Activated naive CD8-positive, alpha-beta T cell (primary cell): ENCODE results near the gene PKNOX1.
"Not testable (repeated sequence)": the region's sequence is repeated elsewhere in the genome, so short reads cannot be mapped to it uniquely, and the experiment has no call there.

Experiments used
- H3K27ac Mint-ChIP-seq: one replicate; pipeline ENCODE4 v1.8.0; 2021; ENCODE audit warnings: mixed read lengths
- H3K27me3 Mint-ChIP-seq: one replicate; pipeline ENCODE4 v1.8.0; 2021; ENCODE audit warnings: mixed read lengths
- H3K36me3 Mint-ChIP-seq: one replicate; pipeline ENCODE4 v1.8.0; 2021; ENCODE audit warnings: mixed read lengths
- H3K4me1 Mint-ChIP-seq: one replicate; pipeline ENCODE4 v1.8.0; 2021; ENCODE audit warnings: low read depth, mixed read lengths
- H3K4me3 Mint-ChIP-seq: one replicate; pipeline ENCODE4 v1.8.0; 2021; ENCODE audit warnings: mild to moderate bottlenecking, mixed read lengths
- H3K9me3 Mint-ChIP-seq: one replicate; pipeline ENCODE4 v1.8.0; 2021; ENCODE audit warnings: low read depth, mixed read lengths

PKNOX1 gene

DNA sequence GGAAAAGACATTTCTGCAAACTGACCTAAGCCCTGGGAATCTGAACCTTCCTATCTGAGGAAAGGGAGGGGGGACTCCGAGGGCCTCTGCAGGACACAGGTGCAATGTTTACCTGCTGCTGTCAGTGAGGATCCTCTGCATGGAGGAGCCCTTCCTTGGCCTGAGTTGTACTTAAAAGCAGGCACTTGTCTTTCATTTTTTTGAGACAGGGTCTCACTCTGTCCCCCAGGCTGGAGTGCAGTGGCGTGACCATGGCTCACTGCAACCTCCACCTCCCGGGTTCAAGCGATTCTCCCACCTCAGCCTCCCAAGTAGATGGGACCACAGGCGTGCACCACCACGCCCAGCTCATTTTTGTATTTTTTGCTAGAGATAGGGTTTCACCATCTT lies 35.8 kb upstream of the PKNOX1 start:
- H3K27ac Mint-ChIP-seq, H3K4me1 Mint-ChIP-seq, H3K4me3 Mint-ChIP-seq, H3K9me3 Mint-ChIP-seq, H3K27me3 Mint-ChIP-seq, H3K36me3 Mint-ChIP-seq: not testable (repeated sequence)

DNA sequence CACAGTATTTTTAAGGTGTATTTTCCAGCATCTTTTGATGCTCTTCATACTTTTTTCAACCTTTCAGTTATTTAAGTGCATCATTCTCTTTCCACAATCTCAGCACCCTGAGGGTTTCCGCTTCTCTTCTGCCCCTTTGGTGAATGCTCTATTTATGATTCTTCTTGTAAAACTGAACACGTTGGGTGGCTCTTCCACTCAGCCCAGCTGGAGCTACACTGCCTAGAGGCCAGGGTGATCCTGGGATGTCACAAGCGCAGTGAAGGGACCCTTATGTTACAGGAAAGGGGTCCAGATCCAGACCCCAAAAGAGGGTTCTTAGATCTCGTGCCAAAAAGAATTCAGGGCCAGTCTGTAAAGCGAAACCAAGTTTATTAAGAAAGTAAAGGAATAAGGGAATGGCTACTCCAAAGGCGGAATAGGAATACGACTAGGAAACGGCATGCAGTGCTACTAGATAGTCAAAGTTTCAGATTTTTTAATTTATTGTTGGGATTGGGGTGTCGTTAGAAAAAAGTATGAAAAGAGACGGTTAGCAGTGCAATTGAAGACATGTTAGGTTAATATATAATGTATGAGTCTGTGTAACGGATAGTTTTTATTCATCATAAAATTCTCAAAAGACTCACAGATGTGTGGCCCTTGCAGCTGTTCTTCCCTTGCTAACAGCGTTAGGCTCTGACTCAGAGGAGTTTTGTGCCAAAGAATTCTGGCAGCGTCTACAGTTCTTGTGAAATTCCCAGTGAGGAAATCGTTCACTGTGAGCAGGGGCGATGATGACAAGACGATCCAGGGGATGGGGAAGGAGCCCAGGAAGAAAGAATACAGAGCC lies 34.6 kb upstream of the PKNOX1 start:
- H3K4me1 Mint-ChIP-seq, result no peaks in the 10 kb centered on the region
- H3K27ac Mint-ChIP-seq, result no peak overlapping the region
- no peaks in the 10 kb centered on the region for H3K9me3 Mint-ChIP-seq
- no peaks in the 10 kb centered on the region for H3K27me3 Mint-ChIP-seq
- H3K36me3 Mint-ChIP-seq, result no peaks in the 10 kb centered on the region
- H3K4me3 Mint-ChIP-seq, result no peak overlapping the region

DNA sequence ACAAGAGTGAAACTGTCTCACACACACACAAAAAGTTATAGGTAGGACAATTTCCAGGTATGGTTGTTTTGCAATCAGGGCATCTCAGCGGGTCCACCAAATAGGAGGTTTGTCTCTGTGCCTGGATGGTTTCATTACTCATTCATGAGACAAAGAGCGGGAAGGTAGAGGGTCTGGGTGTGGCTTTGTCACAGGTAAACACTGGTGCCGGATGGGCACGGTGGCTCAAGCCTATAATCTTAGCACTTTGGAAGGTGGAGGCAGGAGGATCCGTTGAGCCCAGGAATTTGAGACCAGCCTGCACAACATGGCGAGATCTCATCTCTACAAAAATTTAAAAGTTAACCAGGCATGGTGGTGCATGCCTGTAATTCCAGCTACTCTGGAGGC lies 32.7 kb upstream of the PKNOX1 start:
- no peaks in the 10 kb centered on the region for H3K9me3 Mint-ChIP-seq
- no peaks in the 10 kb centered on the region for H3K4me1 Mint-ChIP-seq
- no peaks in the 10 kb centered on the region for H3K27me3 Mint-ChIP-seq
- H3K36me3 Mint-ChIP-seq, result no peaks in the 10 kb centered on the region
- no peak overlapping the region for H3K4me3 Mint-ChIP-seq
- no peak overlapping the region for H3K27ac Mint-ChIP-seq

DNA sequence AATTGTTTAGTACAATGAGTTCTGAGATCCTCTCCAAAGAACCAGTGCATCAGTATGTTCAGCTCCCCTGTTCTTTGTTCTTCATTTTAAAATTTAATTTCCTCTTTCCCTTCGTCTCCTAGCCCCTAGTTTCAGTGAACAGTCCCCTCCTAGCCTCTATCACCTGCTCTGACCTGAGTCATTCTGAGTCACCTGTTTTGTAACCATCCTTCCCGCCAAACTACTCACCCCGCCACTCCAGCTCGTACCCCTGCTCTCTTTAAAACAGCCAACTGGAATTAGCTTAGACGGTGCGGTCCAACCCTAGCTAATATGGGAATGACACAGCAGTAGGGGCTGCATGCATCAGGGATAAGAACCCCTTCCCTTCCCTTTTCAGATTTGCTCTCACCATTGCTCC lies 32.1 kb upstream of the PKNOX1 start:
- H3K4me3 Mint-ChIP-seq, result no peak overlapping the region
- no peaks in the 10 kb centered on the region for H3K36me3 Mint-ChIP-seq
- no peak overlapping the region for H3K27ac Mint-ChIP-seq

DNA sequence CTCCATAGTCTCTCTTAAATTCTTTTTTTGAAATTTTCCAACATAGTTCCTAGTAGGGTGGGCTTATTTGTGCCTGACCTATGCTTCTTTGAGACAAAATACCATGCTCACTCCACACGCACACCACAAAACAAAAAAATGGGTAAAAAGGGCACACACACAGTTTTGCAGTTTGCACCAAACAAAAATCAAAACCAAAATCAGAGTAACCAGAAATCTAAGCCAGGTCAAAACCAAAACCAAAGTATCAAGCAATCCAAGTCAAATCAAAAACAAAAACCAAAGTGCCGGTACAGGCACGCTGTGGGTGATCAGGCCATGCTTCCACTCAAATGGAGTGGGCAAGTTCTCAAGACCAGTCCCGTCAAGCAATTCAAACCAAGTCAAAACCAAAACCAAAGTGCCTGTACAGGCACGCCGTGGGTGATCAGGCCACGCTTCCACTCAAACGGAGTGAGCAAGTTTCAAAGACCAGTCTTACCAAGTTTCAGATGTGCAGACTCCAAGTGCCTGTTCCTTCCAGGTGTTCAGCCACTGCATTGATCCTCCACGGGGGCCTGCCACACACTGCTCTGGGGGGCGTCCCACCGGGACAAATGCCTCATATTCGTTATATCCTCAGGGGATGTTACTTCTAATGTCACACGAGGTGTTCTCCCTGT lies 25.1 kb upstream of the PKNOX1 start:
- not testable (repeated sequence) for H3K36me3 Mint-ChIP-seq, H3K4me3 Mint-ChIP-seq, H3K27me3 Mint-ChIP-seq, H3K27ac Mint-ChIP-seq, H3K9me3 Mint-ChIP-seq, H3K4me1 Mint-ChIP-seq

More for the DNA sequence above, 32.1 kb upstream of the PKNOX1 start:
- Mint-ChIP-seq H3K4me1 (no peaks in the 10 kb centered on the region), H3K9me3 (no peaks in the 10 kb centered on the region), H3K27me3 (no peaks in the 10 kb centered on the region)

DNA sequence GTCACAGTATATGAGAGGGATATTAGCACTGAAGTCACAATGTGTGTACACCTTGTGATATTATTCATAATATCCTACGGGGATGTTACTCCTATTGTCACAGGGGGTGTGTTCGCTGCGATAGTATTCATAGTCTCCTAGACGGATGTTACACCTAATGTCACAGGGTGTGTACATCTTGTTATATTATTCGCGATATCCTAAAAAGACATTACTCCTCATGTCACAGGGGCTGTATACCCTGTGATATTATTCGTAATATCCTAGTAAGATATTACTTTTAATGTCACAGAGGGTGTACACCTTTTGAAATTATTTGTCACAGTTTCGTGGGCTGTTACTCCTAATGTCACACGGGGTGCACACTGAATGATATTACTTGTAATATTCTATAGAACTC lies 23.2 kb upstream of the PKNOX1 start:
- H3K27me3 Mint-ChIP-seq, H3K9me3 Mint-ChIP-seq, H3K4me1 Mint-ChIP-seq, H3K36me3 Mint-ChIP-seq, H3K4me3 Mint-ChIP-seq, H3K27ac Mint-ChIP-seq: not testable (repeated sequence)

DNA sequence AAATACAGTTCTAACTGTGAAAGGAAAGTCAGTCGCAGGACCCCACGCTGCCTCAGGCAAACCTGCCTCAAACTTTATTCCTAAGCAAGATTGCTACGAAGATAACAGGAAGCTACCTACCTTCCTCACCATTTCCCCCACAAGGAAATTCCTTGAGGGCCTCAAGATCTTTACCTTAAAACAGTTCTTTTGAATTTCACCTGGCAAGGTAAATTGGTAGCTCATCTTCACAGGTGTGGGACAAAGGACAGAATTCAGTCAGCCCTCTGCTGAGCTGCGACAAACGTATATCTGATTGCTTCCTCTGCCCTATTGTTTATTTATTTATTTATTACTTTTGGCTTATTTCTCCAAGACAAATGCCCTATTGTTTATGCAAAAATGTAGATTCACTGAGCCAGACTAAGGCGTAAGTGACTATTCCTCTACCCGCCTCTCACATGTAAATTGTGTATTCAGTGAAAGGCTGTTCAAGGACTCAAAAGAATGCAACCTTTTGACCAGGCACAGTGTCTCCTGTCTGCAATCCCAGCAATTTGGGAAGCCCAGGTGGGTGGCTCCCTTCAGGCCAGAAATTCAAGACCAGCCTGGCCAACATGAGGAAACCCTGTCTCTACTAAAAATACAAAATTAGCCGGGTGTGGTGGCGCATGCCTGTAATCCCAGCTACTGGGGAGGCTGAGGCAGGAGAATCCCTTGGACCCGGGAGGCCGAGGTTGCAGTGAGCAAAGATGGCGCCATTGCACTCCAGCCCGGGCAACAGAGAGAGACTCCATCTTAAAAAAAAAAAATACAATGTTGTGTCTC lies 17.3 kb upstream of the PKNOX1 start:
- Mint-ChIP-seq H3K9me3 (no peaks in the 10 kb centered on the region), H3K4me3 (no peak overlapping the region), H3K27ac (no peak overlapping the region), H3K36me3 (no peaks in the 10 kb centered on the region), H3K27me3 (no peaks in the 10 kb centered on the region), H3K4me1 (no peaks in the 10 kb centered on the region)

DNA sequence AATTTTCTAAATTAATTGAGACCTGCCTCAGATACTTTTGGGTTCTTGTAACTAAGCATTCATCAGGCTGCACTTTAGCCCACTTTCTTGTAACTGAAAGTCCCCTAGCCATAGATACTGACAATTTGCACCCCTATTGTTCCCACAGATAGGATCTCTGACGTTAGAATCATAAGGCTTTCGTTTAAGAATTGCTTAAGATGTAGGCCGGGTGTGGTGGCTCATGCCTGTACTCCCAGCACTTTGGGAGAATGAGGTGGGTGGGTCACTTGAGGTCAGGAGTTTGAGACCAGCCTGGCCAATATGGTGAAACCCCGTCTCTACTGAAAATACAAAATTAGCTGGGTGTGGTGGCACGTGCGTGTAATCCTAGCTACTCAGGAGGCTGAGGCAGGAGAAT lies 16.2 kb upstream of the PKNOX1 start:
- not testable (repeated sequence) for H3K4me3 Mint-ChIP-seq, H3K27ac Mint-ChIP-seq, H3K36me3 Mint-ChIP-seq, H3K9me3 Mint-ChIP-seq, H3K4me1 Mint-ChIP-seq, H3K27me3 Mint-ChIP-seq

DNA sequence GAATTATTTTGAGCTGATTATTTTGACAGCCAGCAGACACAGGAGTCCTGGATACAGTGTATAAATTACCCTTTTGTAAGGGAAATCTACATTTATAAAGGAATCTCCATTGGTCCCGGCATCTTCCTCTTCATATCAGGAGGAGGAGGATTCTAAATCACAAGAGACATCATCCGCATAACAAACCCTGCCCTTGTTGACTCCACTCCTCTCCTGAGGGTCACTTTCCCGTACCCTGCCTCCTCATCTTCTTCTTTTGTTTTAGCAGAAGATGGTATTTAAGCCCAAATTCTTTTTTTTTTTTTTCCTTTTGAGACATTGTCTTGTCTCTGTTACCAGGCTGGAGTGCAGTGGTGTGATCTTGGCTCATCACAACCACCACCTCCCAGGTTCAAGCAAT lies 14.6 kb upstream of the PKNOX1 start:
- Mint-ChIP-seq H3K36me3 (no peaks in the 10 kb centered on the region), H3K4me3 (no peak overlapping the region), H3K27ac (no peak overlapping the region), H3K4me1 (no peaks in the 10 kb centered on the region), H3K9me3 (no peaks in the 10 kb centered on the region), H3K27me3 (no peaks in the 10 kb centered on the region)

DNA sequence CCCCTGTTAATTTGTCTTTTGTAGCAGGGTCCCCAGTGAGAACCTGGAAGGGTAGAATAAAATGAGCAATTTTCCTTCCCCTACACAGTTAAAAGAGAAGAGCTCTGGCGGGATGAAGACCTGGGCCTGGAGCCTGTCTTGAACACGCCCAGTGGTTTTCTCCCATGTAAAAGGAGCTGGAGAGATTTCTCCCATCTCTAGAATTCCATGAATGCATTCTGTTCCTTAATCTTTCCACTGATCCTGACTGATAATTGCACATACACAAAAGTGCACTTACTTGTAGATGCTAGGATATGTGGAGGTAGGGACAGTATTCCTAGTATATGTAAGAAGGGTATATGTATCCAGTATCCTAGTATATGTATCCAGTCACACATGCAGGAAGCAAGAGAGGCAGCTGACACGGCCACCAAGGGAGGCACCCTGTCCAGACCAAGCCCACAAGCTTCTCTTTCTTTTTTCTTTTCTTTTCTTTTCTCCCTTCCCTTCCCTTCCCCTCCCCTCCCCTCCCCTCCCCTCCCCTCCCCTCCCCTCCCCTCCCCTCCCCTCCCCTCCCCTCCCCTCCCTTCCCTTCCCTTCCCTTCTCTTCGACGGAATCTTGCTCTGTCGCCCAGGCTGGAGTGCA lies 11.9 kb upstream of the PKNOX1 start:
- Mint-ChIP-seq H3K4me3 (no peak overlapping the region), H3K4me1 (no peaks in the 10 kb centered on the region), H3K9me3 (no peaks in the 10 kb centered on the region), H3K27ac (no peak overlapping the region), H3K27me3 (no peaks in the 10 kb centered on the region), H3K36me3 (no peaks in the 10 kb centered on the region)

DNA sequence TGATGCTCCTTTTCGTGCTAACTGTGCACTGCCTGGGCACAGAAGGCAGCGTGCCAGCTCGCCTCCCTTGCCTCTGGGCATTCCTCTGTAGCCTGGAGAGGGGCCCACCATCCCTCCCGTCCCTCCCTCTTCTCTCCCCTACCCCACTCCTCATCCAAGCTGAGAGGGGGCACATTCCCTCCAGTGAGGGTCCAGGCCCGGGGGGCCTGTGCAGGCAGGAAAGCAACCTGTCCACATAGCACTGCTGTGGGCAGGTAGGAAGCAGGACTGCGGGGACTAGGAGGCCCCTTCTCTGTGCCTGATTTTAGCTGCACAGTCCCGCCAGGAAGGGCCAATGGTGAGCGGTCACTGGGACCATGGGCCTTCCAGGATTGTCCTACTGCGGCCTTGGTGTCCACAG lies 10.3 kb upstream of the PKNOX1 start:
- Mint-ChIP-seq H3K4me3 (no peak overlapping the region), H3K27ac (no peak overlapping the region), H3K27me3 (no peaks in the 10 kb centered on the region), H3K9me3 (no peaks in the 10 kb centered on the region), H3K36me3 (no peaks in the 10 kb centered on the region), H3K4me1 (no peaks in the 10 kb centered on the region)

DNA sequence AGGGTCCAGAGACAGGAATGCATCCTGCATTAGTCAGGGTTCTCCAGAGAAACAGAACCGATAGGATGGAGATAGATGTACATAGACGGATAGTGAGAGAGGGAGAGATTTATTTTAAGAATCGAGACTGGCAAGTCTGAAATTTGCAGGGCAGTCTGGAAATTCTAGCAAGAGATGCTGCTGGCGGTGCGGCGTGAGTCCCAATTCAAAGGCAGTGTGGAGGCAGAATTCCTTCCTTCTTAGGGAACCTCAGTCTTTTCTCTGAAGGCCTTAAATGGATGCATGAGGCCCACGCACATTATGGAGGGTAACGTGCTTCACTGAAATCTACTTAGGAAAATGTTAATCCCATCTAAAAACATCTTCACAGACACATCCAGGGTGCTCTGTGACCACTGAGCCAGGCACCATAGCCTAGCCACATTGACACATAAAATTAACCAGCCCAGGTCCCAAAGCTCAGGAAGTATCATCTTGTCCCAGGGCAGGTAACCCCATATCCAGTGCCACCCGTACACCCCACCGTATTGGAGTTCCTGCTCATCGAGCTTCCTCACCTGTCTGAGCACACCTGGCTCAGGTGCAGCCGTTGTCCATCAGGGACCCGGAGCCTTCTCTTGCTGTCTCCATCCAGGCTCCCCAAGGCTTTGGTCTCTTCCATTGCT lies 9.7 kb upstream of the PKNOX1 start:
- H3K4me1 Mint-ChIP-seq, result no peaks in the 10 kb centered on the region
- H3K9me3 Mint-ChIP-seq, result no peaks in the 10 kb centered on the region
- H3K36me3 Mint-ChIP-seq, result no peaks in the 10 kb centered on the region
- H3K4me3 Mint-ChIP-seq, result no peak overlapping the region
- no peak overlapping the region for H3K27ac Mint-ChIP-seq
- no peaks in the 10 kb centered on the region for H3K27me3 Mint-ChIP-seq

DNA sequence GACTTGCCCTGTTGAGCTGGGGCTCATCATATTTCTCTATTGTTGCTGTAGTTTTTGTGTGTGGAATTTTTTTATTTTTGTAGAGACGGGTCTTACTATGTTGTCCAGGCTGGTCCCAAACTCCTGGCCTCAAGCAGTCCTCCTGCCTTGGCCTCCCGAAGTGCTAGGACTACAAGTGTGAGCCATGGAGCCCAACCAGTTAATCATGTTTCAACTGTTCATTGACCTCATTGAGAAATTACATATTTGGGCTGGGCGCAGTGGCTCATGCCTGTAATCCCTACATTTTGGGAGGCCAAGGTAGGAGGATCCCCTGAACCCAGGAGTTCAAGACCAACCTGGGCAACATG lies 9.2 kb upstream of the PKNOX1 start:
- Mint-ChIP-seq H3K4me3 (no peak overlapping the region), H3K27ac (no peak overlapping the region), H3K9me3 (no peaks in the 10 kb centered on the region), H3K36me3 (no peaks in the 10 kb centered on the region), H3K27me3 (no peaks in the 10 kb centered on the region), H3K4me1 (no peaks in the 10 kb centered on the region)

DNA sequence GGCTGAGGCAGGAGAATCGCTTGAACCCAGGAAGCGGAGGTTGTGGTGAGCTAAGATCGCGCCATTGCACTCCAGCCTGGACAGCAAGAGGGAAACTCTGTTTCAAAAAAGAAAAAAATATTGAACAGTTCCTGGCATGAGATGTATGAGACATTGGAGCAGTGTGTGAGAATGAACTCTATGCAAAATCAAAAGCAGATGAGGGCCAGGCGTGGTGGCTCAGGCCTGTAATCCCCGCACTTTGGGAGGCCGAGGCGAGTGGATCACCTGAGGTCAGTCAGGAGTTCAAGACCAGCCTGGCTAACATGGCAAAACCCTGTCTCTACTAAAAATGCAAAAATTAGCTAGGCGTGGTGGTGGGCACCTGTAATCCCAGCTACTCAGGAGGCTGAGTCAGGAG lies 6.7 kb upstream of the PKNOX1 start:
- not testable (repeated sequence) for H3K27me3 Mint-ChIP-seq, H3K4me1 Mint-ChIP-seq, H3K27ac Mint-ChIP-seq, H3K4me3 Mint-ChIP-seq, H3K9me3 Mint-ChIP-seq, H3K36me3 Mint-ChIP-seq

DNA sequence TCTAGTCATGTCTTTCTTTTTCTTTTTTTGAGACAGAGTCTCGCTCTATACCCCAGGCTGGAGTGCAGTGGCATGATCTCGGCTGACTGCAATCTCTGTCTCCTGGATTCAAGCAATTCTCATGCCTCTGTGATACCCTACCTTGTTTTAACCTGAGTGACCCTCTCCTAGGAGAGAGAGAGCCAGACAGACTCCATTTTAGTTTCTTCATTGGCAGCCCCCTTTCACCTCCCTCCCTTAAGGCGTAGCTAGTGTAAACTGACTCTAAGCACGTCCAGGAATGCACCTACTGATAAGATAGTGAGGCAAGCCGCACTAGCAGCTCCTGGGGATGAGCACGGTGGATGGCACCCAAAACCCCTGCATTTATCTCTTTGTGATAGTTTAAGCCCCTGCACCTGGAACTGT lies 5.2 kb upstream of the PKNOX1 start:
- Mint-ChIP-seq H3K36me3 (no peaks in the 10 kb centered on the region), H3K4me3 (no peak overlapping the region), H3K27ac (no peak overlapping the region), H3K4me1 (no peaks in the 10 kb centered on the region), H3K9me3 (no peaks in the 10 kb centered on the region), H3K27me3 (no peaks in the 10 kb centered on the region)
